Glutamatergic neuron (in vitro differentiated cells): ENCODE measurements around the gene PCED1A. TPM values are rescaled to one million over a fixed set of nuclear protein-coding genes. Genes with fewer than 3 reads are reported as not detected.

Source experiments
- DNase-seq: peaks from one replicate; pipeline ENCODE4 v3.0.0; 2022
- H3K27ac Mint-ChIP-seq: one replicate; pipeline ENCODE4 v1.8.0; 2020; ENCODE audit warnings: mild to moderate bottlenecking, mixed read lengths, inconsistent platforms; ENCODE audit not compliant: unreplicated experiment
- H3K27me3 Mint-ChIP-seq: one replicate; pipeline ENCODE4 v1.8.0; 2020; ENCODE audit warnings: mild to moderate bottlenecking, moderate library complexity, mixed read lengths, inconsistent platforms; ENCODE audit not compliant: unreplicated experiment
- H3K36me3 Mint-ChIP-seq: one replicate; pipeline ENCODE4 v1.8.0; 2020; ENCODE audit warnings: mild to moderate bottlenecking, mixed read lengths, inconsistent platforms; ENCODE audit not compliant: unreplicated experiment
- H3K4me1 Mint-ChIP-seq: one replicate; pipeline ENCODE4 v1.8.0; 2020; ENCODE audit warnings: mild to moderate bottlenecking, low read depth, mixed read lengths, inconsistent platforms; ENCODE audit not compliant: unreplicated experiment
- H3K4me3 Mint-ChIP-seq: one replicate; pipeline ENCODE4 v1.8.0; 2020; ENCODE audit warnings: mild to moderate bottlenecking, mixed read lengths, inconsistent platforms; ENCODE audit not compliant: unreplicated experiment
- H3K9me3 Mint-ChIP-seq: one replicate; pipeline ENCODE4 v1.8.0; 2020; ENCODE audit warnings: mild to moderate bottlenecking, moderate library complexity, mixed read lengths, inconsistent platforms; ENCODE audit not compliant: unreplicated experiment
- total RNA-seq: library from RNA; stranded (reverse); fragmentation: NEBNext Ultra II Directional; extraction: Animal tissue kit (Norgen Biotek cat#: 25700); gene quantifications from one replicate; pipeline ENCODE4 v1.2.1, GENCODE V29; 2021; ENCODE audit not compliant: unreplicated experiment
- TF ChIP-seq, protein P1 (sequence below): fragments of 200-600 bp; sonication (generic); IDR thresholded peaks from one replicate; pipeline ENCODE4 v1.5.0; 2021; ENCODE audit not compliant: partially characterized antibody, unreplicated experiment

The PCED1A gene
- total RNA-seq, 1 donor from 2014 or later = 41.6 TPM

- H3K4me1 Mint-ChIP-seq = peaks cover 14% of the 10 kb centered on the region
- H3K27me3 Mint-ChIP-seq = peaks cover 5% of the 10 kb centered on the region
- no peaks in the 10 kb centered on the region for H3K36me3 Mint-ChIP-seq
- DNase-seq = no peak
- peak overlapping the region; percentile 55 for H3K27ac Mint-ChIP-seq
- H3K4me3 Mint-ChIP-seq = no peak overlapping the region
- no peaks in the 10 kb centered on the region for H3K9me3 Mint-ChIP-seq
- TF ChIP-seq, protein P1, sequence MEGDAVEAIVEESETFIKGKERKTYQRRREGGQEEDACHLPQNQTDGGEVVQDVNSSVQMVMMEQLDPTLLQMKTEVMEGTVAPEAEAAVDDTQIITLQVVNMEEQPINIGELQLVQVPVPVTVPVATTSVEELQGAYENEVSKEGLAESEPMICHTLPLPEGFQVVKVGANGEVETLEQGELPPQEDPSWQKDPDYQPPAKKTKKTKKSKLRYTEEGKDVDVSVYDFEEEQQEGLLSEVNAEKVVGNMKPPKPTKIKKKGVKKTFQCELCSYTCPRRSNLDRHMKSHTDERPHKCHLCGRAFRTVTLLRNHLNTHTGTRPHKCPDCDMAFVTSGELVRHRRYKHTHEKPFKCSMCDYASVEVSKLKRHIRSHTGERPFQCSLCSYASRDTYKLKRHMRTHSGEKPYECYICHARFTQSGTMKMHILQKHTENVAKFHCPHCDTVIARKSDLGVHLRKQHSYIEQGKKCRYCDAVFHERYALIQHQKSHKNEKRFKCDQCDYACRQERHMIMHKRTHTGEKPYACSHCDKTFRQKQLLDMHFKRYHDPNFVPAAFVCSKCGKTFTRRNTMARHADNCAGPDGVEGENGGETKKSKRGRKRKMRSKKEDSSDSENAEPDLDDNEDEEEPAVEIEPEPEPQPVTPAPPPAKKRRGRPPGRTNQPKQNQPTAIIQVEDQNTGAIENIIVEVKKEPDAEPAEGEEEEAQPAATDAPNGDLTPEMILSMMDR = no peak
Observed at GRCh38 chr20:2875690-2876203, 35.3 kb upstream of the PCED1A start.

DNA sequence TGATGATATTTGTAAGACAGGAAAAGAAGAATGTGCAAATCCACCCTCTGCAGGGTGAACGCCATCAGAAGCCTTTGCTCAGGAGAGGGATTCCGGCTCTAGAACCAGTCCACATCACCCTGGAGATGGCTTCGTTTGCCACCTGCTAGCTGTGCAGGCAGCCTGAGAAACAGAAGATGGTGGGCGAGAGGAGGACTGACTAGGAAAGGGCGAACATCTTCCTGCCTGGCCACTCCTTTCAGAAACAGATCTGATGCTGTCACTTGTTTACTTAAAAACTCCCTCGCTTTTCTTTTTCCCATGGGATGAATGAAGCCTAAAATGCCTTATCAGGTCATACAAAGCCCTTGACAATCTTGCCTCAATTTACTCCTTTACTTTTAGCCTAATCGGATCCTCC lies 34.0 kb upstream of the PCED1A start:
- H3K4me3 Mint-ChIP-seq = peak overlapping the region; percentile 81
- no peak for DNase-seq
- no peaks in the 10 kb centered on the region for H3K36me3 Mint-ChIP-seq
- TF ChIP-seq, protein P1 = no peak
- H3K4me1 Mint-ChIP-seq = peaks cover 15% of the 10 kb centered on the region
- H3K27me3 Mint-ChIP-seq = peaks cover 5% of the 10 kb centered on the region
- no peaks in the 10 kb centered on the region for H3K9me3 Mint-ChIP-seq
- H3K27ac Mint-ChIP-seq = peak overlapping the region; percentile 29

DNA sequence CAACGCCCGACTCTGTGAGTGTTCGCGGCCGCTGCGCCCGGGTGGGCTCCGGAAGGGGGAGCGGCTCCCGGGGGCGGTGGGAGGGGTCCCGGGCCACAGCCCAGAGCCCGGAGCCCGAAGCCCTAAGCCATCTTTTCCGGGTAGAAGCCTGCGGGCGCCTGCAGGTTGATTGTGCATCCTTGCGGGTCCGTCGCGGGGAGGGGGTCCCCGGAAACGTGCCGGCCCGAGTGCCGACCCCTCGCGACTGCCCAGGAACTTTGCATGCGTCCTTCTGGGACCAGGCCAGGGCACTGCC lies 33.2 kb upstream of the PCED1A start:
- Mint-ChIP-seq H3K9me3 (no peaks in the 10 kb centered on the region), H3K27ac (no peak overlapping the region), H3K4me1 (peaks cover 13% of the 10 kb centered on the region), H3K27me3 (peaks cover 5% of the 10 kb centered on the region), H3K36me3 (no peaks in the 10 kb centered on the region), H3K4me3 (peak overlapping the region; percentile 81)
- TF ChIP-seq, protein P1 = no peak
- DNase-seq = no peak

- TF ChIP-seq, protein P1 = no peak
- Mint-ChIP-seq H3K9me3 (no peaks in the 10 kb centered on the region), H3K4me3 (peak within 1 kb of the TSS; percentile 92), H3K27ac (peak within 1 kb of the TSS; percentile 75), H3K4me1 (peaks cover 13% of the 10 kb centered on the region), H3K36me3 (no peaks in the 10 kb centered on the region), H3K27me3 (peaks cover 5% of the 10 kb centered on the region)
- DNase-seq = peak; percentile 94
Observed at GRCh38 chr20:2873010-2873746, 32.7 kb upstream of the PCED1A start, which contains the start of gene PTPRA. Gene PTPRA, plus strand, starts transcription at chr20:2873481. Its CDS starts 90,797 bp downstream, at chr20:2964278.

GRCh38 chr20:2872459-2873009 lies 32.1 kb upstream of the PCED1A start:
- no peaks in the 10 kb centered on the region for H3K36me3 Mint-ChIP-seq
- H3K9me3 Mint-ChIP-seq = no peaks in the 10 kb centered on the region
- peak; percentile 72 for DNase-seq
- peak overlapping the region; percentile 92 for H3K4me3 Mint-ChIP-seq
- peak overlapping the region; percentile 75 for H3K27ac Mint-ChIP-seq
- TF ChIP-seq, protein P1 = peak; percentile 36
- H3K4me1 Mint-ChIP-seq = peaks cover 13% of the 10 kb centered on the region
- H3K27me3 Mint-ChIP-seq = peaks cover 5% of the 10 kb centered on the region
